BE2C (cell line): ENCODE results near the gene CRIP3.
"Not testable (repeated sequence)": the region's sequence is repeated elsewhere in the genome, so short reads cannot be mapped to it uniquely, and the experiment has no call there.

Experiments used
- DNase-seq: peaks from one replicate; pipeline ENCODE4 v3.0.0-alpha.2; 2020
- H3K27me3 ChIP-seq: fragments of 250-450 bp; sonication (Bioruptor Pico); 2 replicates; pipeline ENCODE4 v1.5.1; 2020; ENCODE audit warnings: mild to moderate bottlenecking
- H3K36me3 ChIP-seq: fragments of 250-450 bp; sonication (Bioruptor Pico); 2 replicates; pipeline ENCODE4 v1.5.1; 2020; ENCODE audit warnings: mild to moderate bottlenecking
- H3K4me1 ChIP-seq: fragments of 250-450 bp; sonication (Bioruptor Pico); 2 replicates; pipeline ENCODE4 v1.5.1; 2020
- H3K4me3 ChIP-seq: 2 replicates; pipeline ENCODE4 v1.5.1; 2011; ENCODE audit warnings: low read depth, low read length
- H3K9me3 ChIP-seq: fragments of 250-450 bp; sonication (Bioruptor Pico); 2 replicates; pipeline ENCODE4 v1.5.1; 2020
- CTCF ChIP-seq: IDR thresholded peaks from 2 replicates; pipeline ENCODE4 v1.5.1; 2012; ENCODE audit warnings: mild to moderate bottlenecking, low read depth, low read length

The CRIP3 gene

DNA sequence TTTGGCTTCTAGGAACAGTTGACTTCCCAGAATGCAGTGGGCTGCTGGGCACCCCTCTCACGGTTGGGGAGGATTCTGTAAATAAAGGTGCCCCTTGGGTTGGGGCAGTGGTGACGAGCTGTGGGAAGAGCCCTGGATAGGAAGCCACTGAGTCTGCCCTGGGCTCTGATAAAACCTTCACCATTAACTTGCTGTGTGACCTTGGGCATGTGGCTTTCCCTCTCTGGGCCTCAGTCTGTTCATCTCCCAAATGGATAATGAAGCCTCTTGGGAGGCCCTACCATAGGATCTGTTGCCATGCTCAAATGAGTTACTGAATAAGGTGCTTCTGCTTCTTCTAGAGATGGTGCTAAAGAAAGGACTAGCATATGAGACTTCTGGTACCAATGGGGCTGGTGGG lies 3.7 kb downstream of the CRIP3 start:
- H3K9me3 ChIP-seq = no peaks in the 10 kb centered on the region
- no peaks in the 10 kb centered on the region for H3K27me3 ChIP-seq
- TF ChIP-seq CTCF = no peak
- H3K4me3 ChIP-seq = no peak overlapping the region
- DNase-seq = no peak
- no peaks in the 10 kb centered on the region; the same call in 1 of the 2 replicates for H3K4me1 ChIP-seq
- H3K36me3 ChIP-seq = no peaks in the 10 kb centered on the region

- no peak for DNase-seq
- no peak for TF ChIP-seq CTCF
- Histone ChIP-seq H3K4me1 (no peaks in the 10 kb centered on the region; the same call in 1 of the 2 replicates), H3K36me3 (no peaks in the 10 kb centered on the region), H3K27me3 (no peaks in the 10 kb centered on the region), H3K9me3 (no peaks in the 10 kb centered on the region), H3K4me3 (no peak overlapping the region)
Observed at GRCh38 chr6:43304361-43304760, 4.3 kb downstream of the CRIP3 start.

DNA sequence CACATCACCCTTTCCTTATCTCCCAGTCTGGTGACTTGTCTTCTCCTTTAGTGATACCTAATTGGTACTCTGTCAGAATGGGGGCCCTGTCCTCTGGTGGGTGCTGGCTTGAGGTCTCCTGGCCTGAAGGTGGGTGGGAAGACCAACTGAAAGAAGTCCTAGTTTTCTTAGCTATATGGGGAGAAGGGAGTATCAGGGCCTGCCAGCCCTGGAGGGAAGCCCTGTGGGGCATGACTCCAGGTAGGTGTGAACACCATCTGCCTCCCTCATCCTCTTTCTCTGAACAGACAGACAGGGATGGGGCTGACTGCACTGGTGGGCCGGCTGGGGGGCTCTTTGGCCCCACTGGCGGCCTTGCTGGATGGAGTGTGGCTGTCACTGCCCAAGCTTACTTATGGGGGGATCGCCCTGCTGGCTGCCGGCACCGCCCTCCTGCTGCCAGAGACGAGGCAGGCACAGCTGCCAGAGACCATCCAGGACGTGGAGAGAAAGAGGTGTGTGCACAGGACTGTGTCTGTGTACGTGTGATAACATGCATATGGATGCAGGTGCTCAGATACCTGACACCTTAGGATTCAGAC lies 4.8 kb downstream of the CRIP3 start:
- TF ChIP-seq CTCF = no peak
- Histone ChIP-seq H3K36me3 (no peaks in the 10 kb centered on the region), H3K27me3 (no peaks in the 10 kb centered on the region), H3K4me3 (no peak overlapping the region), H3K9me3 (no peaks in the 10 kb centered on the region), H3K4me1 (no peaks in the 10 kb centered on the region)
- no peak for DNase-seq

DNA sequence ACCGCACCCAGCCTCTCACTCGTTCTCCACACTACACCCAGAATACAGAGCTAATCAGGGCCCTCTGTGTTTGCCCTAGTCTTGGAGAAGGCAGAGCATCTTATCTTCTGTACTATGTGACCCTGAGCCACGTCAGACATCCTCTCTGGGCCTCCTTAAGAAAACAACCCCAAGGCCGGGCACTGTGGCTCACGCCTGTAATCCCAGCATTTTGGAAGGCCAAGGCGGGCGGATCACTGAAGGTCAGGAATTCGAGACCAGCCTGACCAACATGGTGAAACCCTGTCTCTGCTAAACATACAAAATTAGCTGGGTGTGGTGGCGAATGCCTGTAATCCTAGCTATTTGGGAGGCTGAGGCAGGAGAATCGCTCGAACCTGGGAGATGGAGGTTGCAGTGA lies 5.6 kb downstream of the CRIP3 start:
- H3K27me3 ChIP-seq, H3K9me3 ChIP-seq, H3K4me1 ChIP-seq, H3K36me3 ChIP-seq, DNase-seq, H3K4me3 ChIP-seq: not testable (repeated sequence)

DNA sequence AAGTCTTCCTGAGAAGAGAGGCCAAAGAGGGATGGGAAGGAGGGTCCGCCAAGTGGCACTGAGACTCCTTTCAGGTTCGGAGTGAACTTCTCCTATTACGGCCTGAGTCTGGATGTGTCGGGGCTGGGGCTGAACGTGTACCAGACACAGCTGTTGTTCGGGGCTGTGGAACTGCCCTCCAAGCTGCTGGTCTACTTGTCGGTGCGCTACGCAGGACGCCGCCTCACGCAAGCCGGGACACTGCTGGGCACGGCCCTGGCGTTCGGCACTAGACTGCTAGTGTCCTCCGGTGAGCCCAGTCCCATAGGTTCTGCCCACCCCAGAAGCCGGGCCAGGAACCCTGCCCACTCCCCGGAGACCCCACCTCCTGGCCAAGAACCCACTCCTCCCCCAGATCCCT lies 6.5 kb downstream of the CRIP3 start:
- H3K9me3 ChIP-seq = no peaks in the 10 kb centered on the region
- DNase-seq = no peak
- no peak overlapping the region for H3K4me3 ChIP-seq
- no peaks in the 10 kb centered on the region for H3K36me3 ChIP-seq
- no peak for TF ChIP-seq CTCF
- H3K27me3 ChIP-seq = no peaks in the 10 kb centered on the region
- H3K4me1 ChIP-seq = no peaks in the 10 kb centered on the region

- no peak for DNase-seq
Observed at GRCh38 chr6:43301081-43301870, 7.3 kb downstream of the CRIP3 start.

More at GRCh38 chr6:43301081-43301870, 7.3 kb downstream of the CRIP3 start:
- Histone ChIP-seq H3K36me3 (no peaks in the 10 kb centered on the region), H3K4me1 (no peaks in the 10 kb centered on the region), H3K27me3 (no peaks in the 10 kb centered on the region), H3K4me3 (no peak overlapping the region), H3K9me3 (no peaks in the 10 kb centered on the region)
- no peak for TF ChIP-seq CTCF
